Fibroblast of skin of right quadriceps (primary cell): Measurements from ENCODE around the gene LRIG1.

Source experiments
- DNase-seq: peaks from one replicate; pipeline ENCODE4 v3.0.0-alpha.2; 2013

LRIG1 gene

GRCh38 chr3:66485291-66485968, 15.4 kb downstream of the LRIG1 start:
- DNase-seq = peak; percentile 58

DNA sequence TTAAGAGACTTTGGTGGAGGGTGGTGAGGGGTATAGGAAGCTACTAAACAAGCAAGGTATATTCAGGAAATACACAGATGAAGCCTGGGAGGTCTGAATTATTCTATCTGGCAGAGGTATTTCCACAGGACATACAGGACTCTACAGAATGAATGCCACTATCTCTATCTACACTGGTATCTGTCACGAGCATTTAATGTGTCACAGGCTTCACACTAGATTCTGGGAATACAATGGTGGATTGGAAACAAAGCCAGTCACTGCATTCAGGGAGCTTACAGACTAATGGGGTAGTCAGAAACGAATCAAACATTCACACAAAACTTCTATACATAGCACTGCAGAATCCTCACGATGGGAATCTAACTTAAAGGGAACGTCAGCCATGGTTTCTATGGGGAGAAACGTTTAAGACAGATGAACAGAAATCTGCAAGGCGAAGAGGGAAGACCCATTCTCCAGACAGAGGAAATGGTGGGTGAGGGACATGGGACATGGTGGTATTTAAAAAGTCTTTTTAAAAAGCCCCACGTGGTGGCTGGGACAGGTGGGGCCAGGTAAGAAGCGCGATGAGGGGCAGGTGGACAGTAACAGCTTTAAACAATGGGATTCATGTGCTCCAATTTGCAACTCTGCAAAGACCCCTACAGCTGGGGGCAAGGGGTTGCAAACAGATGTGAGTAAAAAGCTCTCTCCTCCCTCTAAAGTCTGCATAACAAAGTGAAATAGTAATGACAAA, 16.5 kb downstream of the LRIG1 start:
- no peak for DNase-seq

GRCh38 chr3:66483409-66483906, 17.4 kb downstream of the LRIG1 start:
- peak; percentile 47 for DNase-seq

DNA sequence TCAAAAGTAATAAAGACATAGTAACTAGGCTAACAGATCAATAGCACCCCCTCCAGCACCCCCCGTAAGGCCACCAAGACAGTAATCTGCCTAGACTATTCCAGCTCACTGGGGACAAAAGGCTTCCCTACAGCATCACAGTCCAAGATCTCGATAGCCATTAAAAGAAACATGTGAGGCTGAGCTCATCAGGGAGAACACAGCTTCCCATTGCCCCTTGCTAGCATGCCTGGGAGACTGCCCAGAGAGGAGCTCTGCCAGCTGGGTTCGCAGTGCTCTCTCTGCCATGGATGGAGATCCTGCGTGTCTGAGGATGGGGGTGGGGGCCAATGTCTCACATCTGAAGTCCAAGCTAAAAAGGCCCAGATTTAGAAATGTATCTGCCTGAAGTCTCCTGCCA, 17.8 kb downstream of the LRIG1 start:
- DNase-seq = peak; percentile 53

GRCh38 chr3:66482018-66482404, 18.8 kb downstream of the LRIG1 start:
- no peak for DNase-seq

- no peak for DNase-seq
Measured at GRCh38 chr3:66481071-66482017, 19.5 kb downstream of the LRIG1 start.

- peak; percentile 81 for DNase-seq
Measured at GRCh38 chr3:66480666-66481065, 20.2 kb downstream of the LRIG1 start.

- no peak for DNase-seq
Measured at GRCh38 chr3:66479532-66479947, 21.3 kb downstream of the LRIG1 start.

DNA sequence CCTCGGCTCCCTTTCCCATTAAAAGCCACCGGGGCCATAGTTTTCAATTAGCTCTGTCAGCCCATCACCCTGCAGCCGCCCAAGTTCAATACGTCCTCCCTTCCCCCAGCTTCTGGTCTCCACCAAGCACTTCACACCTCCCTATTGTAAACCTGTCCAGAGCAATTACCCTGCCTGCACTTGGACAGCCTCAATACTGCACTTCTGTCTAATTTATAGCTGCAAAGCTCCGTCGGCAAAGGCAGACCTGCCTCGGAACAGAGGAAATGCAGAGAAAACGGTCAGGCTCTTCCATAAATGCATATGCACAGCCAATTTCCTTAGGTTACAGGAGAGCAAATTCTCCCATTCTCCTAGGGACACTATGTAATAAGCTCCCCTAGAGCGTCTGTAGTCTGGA, 21.9 kb downstream of the LRIG1 start:
- no peak for DNase-seq

DNA sequence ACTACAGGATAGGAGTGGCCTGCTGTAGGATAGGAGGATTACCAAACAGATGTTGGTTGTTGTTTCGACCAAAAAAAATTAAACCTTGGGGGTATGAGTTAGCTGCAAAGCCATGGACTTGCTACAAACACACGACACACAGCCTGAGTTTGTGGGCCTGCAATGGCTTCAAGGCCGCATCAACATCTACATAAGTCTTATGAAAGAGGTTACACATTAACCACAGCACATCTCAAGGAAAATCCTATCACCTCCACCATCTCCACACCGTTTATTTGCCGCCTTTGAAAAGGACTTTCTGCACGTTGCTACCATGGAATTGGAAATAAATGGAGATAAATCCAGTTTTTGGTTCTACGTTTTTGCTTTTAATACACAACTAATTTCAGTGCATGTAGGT, 23.0 kb downstream of the LRIG1 start:
- no peak for DNase-seq

GRCh38 chr3:66476852-66477381, 23.9 kb downstream of the LRIG1 start:
- DNase-seq = peak; percentile 73

GRCh38 chr3:66475386-66476020, 25.3 kb downstream of the LRIG1 start:
- DNase-seq = no peak

- DNase-seq = peak; percentile 74
Measured at GRCh38 chr3:66473692-66474091, 27.1 kb downstream of the LRIG1 start.

- peak; percentile 30 for DNase-seq
Measured at GRCh38 chr3:66473181-66473580, 27.6 kb downstream of the LRIG1 start.

- DNase-seq = peak; percentile 70
Measured at GRCh38 chr3:66472313-66473134, 28.3 kb downstream of the LRIG1 start.

DNA sequence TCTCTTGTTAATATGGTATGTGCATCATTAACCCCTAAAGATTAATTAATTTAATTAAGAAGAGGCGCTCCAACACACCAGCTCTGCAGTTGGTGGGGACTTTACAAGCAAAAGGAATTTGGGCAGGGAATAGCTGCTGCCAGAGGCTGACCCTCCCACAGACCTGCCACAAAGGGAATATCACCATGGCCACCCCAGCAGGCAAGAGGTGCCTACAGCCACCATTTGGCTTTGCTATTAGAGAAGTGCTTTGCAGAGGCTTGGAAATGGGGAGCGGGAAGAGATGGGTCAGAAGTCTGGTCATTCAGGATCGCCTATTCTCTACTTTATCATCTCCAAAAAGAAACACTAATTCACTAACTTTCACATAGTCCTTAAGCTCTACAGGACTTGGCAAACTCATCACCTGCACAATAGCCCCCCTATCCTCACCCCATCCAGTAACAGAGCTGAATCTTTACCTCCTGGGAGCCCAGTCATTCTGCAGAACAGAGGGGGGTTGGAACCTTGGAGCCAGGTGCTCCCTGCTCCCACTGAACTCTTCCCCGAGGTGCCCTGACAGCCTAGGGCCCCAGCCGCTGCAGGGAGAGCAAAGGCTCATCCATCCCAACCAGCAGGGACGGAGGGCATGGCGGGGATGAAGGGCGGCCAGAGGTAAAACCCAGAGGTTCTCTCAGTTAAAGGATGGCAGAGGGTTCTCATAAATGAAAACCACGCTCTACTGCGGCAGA, 29.7 kb downstream of the LRIG1 start:
- no peak for DNase-seq

GRCh38 chr3:66470285-66470684, 30.5 kb downstream of the LRIG1 start:
- no peak for DNase-seq

DNA sequence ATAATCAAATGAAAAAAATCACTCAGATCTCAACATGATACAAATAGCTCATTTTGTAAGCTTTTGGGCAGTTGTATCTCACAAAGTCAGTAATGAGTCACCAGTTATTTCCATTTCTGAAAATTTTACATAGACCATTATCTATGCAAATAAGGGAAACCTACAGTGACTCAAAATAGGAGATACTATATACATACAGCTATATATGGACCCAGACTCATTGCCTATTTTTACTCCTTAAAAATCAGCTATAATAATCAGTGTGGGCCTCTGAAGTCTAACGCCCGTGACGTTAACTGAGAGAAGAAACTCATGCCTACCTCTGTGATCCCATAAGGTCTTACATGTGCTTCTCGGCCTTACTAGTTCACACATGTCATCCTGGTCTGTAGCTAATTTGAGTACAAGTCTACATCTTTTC, 31.6 kb downstream of the LRIG1 start:
- DNase-seq = peak; percentile 68

- peak; percentile 73 for DNase-seq
Measured at GRCh38 chr3:66467996-66468735, 32.7 kb downstream of the LRIG1 start.
